ENCODE results near the gene MMEL1. TPM values are rescaled to one million over a fixed set of nuclear protein-coding genes. Genes with fewer than 3 reads are reported as not detected.

Gene MMEL1
- total and polyA plus RNA-seq, 2 experiments from 2014 or later = 0.93 to 1.8 TPM

DNA sequence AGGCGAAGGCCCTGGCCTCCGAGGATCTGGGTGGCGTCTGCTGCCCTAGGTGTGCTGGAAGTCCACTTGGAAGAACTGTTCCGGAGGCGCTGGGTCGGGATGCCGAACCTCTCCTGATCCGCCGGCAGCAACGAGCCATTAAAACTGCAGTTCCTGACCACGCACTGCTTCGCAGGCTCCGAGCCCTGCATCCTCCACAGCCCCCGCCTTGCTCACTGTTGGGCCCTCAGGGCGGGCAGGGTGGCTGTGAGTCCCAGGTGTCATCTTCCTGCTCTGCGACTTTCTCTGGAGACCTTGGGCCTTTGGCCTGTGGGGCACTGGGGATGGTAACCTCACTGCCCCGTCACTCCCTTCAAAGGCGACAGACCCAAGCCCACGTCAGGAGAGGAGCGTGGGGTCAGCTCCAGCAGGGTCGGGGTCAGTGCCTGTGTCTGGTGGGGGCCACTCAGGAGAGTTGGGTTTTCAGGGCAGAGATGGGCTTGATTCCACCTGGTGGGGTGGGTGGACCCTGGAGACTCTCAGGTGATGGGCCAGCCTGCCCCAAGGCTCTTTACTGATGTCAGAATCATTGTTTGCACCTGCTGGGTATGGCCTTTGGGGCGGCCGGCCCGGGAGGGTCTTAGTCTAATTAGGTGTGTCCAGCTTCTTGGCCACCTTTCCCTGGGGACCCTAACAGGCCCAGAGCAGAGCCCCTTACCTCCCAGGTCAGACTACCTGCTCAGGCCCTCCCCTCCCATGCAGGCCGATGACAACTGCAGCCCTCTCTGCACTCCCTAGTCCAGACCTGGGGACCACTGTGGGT, 43.2 kb downstream of the MMEL1 start:
- DNase-seq (ENCODE audit: low spot score) = no peak
- TF ChIP-seq EZH2 (IDR thresholded peaks at IDR 0.05; ENCODE audit: borderline replicate concordance) = no peak
- TF ChIP-seq EZH2phosphoT487 (IDR thresholded peaks at IDR 0.05; ENCODE audit: low read depth, severe bottlenecking, unreplicated experiment) = no peak
- TF ChIP-seq, protein P1, sequence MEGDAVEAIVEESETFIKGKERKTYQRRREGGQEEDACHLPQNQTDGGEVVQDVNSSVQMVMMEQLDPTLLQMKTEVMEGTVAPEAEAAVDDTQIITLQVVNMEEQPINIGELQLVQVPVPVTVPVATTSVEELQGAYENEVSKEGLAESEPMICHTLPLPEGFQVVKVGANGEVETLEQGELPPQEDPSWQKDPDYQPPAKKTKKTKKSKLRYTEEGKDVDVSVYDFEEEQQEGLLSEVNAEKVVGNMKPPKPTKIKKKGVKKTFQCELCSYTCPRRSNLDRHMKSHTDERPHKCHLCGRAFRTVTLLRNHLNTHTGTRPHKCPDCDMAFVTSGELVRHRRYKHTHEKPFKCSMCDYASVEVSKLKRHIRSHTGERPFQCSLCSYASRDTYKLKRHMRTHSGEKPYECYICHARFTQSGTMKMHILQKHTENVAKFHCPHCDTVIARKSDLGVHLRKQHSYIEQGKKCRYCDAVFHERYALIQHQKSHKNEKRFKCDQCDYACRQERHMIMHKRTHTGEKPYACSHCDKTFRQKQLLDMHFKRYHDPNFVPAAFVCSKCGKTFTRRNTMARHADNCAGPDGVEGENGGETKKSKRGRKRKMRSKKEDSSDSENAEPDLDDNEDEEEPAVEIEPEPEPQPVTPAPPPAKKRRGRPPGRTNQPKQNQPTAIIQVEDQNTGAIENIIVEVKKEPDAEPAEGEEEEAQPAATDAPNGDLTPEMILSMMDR (IDR thresholded peaks at IDR 0.05; ENCODE audit: poor library complexity) = no peak
- Histone ChIP-seq H3K4me2 (no peak overlapping the region), H3K79me2 (peaks cover 10% of the 10 kb centered on the region), H2AFZ (no peak overlapping the region), H3K36me3 (replicated peaks; ENCODE audit: insufficient read depth, low read depth) (no peaks in the 10 kb centered on the region), H3K4me3 (no peak overlapping the region), H3K27ac (no peak overlapping the region), H3K27me3 (no peaks in the 10 kb centered on the region), H3K9me3 (ENCODE audit: low read depth) (no peaks in the 10 kb centered on the region), H3K4me1 (ENCODE audit: insufficient read depth) (peaks cover 8% of the 10 kb centered on the region), H3K9me2 (replicated peaks; ENCODE audit: insufficient read depth) (no peaks in the 10 kb centered on the region), H4K20me1 (ENCODE audit: insufficient read depth, poor library complexity, severe bottlenecking) (no peaks in the 10 kb centered on the region)
- 97% methylated on average over 25 of the region's 25 CpGs for WGBS (ENCODE audit: low lambda C conversion rate, missing lambda C conversion rate)

DNA sequence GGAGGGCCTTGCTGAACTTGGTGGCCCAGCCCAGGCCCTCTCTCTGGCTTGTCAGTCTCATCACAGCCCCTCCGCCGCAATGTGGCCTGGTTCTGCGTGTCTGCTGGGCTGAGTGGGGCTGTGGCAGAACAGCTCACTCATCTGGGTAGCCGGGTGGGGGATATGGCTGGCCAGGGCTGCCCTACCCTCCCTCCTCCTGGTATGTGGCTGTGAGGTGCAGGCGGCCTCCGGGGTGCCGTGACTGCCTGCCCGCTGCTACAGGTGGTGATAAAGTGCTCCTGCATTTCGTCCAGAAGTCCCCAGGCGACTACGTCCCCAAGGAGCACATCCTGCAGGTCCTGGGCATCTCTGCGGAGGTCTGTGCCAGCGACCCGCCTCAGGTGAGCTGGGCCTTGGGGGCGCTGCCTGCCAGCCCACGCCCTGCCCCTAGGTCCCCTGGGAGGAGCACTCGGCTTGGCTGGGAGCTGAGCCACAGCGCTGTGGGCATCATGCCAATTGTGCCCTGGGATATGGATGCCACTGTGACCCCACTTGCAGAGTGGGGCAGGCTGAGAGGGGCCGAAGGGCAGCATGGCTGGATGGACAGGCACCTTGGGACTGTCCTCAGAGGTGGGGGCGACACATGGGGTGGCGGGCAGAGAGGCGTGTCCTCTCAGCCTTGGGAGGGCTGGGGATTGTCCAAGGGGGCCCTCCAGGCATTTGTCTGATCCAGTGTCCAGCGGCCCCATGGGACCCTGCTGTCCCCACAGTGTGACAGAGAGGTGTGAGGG, 44.0 kb downstream of the MMEL1 start:
- Histone ChIP-seq H4K20me1 (ENCODE audit: insufficient read depth, poor library complexity, severe bottlenecking) (no peaks in the 10 kb centered on the region), H3K9me2 (replicated peaks; ENCODE audit: insufficient read depth) (no peaks in the 10 kb centered on the region), H3K27me3 (no peaks in the 10 kb centered on the region), H3K4me1 (ENCODE audit: insufficient read depth) (peaks cover 16% of the 10 kb centered on the region), H3K4me2 (no peak overlapping the region), H3K9me3 (ENCODE audit: low read depth) (no peaks in the 10 kb centered on the region), H3K27ac (no peak overlapping the region), H3K79me2 (peaks cover 10% of the 10 kb centered on the region), H3K4me3 (no peak overlapping the region), H3K36me3 (replicated peaks; ENCODE audit: insufficient read depth, low read depth) (no peaks in the 10 kb centered on the region), H2AFZ (no peak overlapping the region)
- no peak for TF ChIP-seq EZH2phosphoT487 (IDR thresholded peaks at IDR 0.05; ENCODE audit: low read depth, severe bottlenecking, unreplicated experiment)
- TF ChIP-seq, protein P1 (IDR thresholded peaks at IDR 0.05; ENCODE audit: poor library complexity) = no peak
- TF ChIP-seq EZH2 (IDR thresholded peaks at IDR 0.05; ENCODE audit: borderline replicate concordance) = no peak
- DNase-seq (ENCODE audit: low spot score) = no peak
- WGBS (ENCODE audit: low lambda C conversion rate, missing lambda C conversion rate) = 93% methylated on average over 21 of the region's 23 CpGs

DNA sequence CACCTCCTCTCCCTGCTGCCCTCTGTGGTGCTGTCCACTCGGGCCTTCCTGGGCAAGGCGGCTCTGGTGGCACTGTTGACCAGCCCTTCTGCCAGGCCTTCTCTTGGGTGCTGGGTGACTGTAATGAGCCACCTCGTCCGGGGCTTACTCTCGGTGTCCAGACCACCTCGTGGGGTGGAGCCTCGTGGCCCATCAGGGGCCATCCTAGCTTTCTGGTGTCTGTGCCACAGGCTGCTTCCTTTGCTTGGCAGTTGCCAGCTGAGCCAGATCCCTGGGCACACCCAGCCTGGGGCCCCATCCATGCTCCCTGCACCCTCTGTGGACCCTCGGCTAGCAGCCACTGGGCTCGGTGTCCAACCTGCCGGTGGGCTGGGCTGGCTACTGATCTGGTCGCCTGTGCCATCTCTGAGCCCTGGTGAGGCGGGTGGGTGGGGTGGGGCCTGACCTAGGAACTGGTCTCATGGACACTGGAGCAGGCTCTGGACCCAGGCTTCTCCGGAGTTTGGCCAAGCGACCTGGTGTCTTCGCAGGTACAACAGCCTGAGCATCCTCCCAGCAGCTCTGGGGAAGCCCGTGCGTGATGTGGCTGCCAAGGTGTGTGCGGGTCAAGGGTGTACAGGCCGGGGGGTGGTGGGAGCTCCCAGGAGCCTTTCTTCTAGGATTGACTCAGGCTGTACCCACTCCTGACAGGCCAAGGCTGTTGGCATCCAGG, 44.8 kb downstream of the MMEL1 start:
- peak overlapping the region; percentile 98 for H3K4me2 ChIP-seq
- DNase-seq (ENCODE audit: low spot score) = no peak
- no peak overlapping the region for H3K4me3 ChIP-seq
- no peaks in the 10 kb centered on the region for H4K20me1 ChIP-seq (ENCODE audit: insufficient read depth, poor library complexity, severe bottlenecking)
- no peaks in the 10 kb centered on the region for H3K9me2 ChIP-seq (replicated peaks; ENCODE audit: insufficient read depth)
- H2AFZ ChIP-seq = no peak overlapping the region
- no peak for TF ChIP-seq EZH2 (IDR thresholded peaks at IDR 0.05; ENCODE audit: borderline replicate concordance)
- TF ChIP-seq, protein P1 (IDR thresholded peaks at IDR 0.05; ENCODE audit: poor library complexity) = no peak
- TF ChIP-seq EZH2phosphoT487 (IDR thresholded peaks at IDR 0.05; ENCODE audit: low read depth, severe bottlenecking, unreplicated experiment) = no peak
- peaks cover 24% of the 10 kb centered on the region for H3K4me1 ChIP-seq (ENCODE audit: insufficient read depth)
- H3K9me3 ChIP-seq (ENCODE audit: low read depth) = no peaks in the 10 kb centered on the region
- 84% methylated on average over 15 of the region's 19 CpGs for WGBS (ENCODE audit: low lambda C conversion rate, missing lambda C conversion rate)
- H3K79me2 ChIP-seq = peaks cover 10% of the 10 kb centered on the region
- H3K27me3 ChIP-seq = no peaks in the 10 kb centered on the region
- H3K36me3 ChIP-seq (replicated peaks; ENCODE audit: insufficient read depth, low read depth) = no peaks in the 10 kb centered on the region
- no peak overlapping the region for H3K27ac ChIP-seq

All from hepatocyte (in vitro differentiated cells).